OCI-LY1 (cell line): ENCODE measurements around the gene DOK6.

Experiments
- H2AFZ ChIP-seq: fragments of 200-600 bp; sonication (generic), shearing (Covaris generic); 2 replicates; pipeline ENCODE4 v1.6.0; 2014; ENCODE audit warnings: antibody characterized with exemption, mild to moderate bottlenecking, low read length
- H3F3A ChIP-seq: fragments of 200-600 bp; sonication (generic), shearing (Covaris generic); 2 replicates; pipeline ENCODE4 v1.6.0; 2014; ENCODE audit warnings: mild to moderate bottlenecking, antibody characterized with exemption, low read length, moderate library complexity; ENCODE audit not compliant: insufficient read depth
- H3K27ac ChIP-seq: fragments of 200-600 bp; sonication (generic); 2 replicates; pipeline ENCODE4 v1.5.1; 2014; ENCODE audit warnings: low read length, mixed run types, mild to moderate bottlenecking, low read depth; ENCODE audit not compliant: poor library complexity, severe bottlenecking
- H3K27me3 ChIP-seq: fragments of 200-600 bp; sonication (generic); 2 replicates; pipeline ENCODE4 v1.6.0; 2014; ENCODE audit warnings: antibody characterized with exemption, mild to moderate bottlenecking, low read length, moderate library complexity; ENCODE audit not compliant: insufficient read depth
- H3K36me3 ChIP-seq: fragments of 200-600 bp; sonication (generic); 2 replicates; pipeline ENCODE4 v1.6.1; 2014; ENCODE audit warnings: mild to moderate bottlenecking, antibody characterized with exemption, low read length, moderate library complexity, mixed read lengths; ENCODE audit not compliant: insufficient read depth
- H3K4me1 ChIP-seq: fragments of 200-600 bp; sonication (generic); 2 replicates; pipeline ENCODE4 v1.5.1; 2014; ENCODE audit warnings: mild to moderate bottlenecking, low read length, moderate library complexity; ENCODE audit not compliant: insufficient read depth, severe bottlenecking
- H3K4me2 ChIP-seq: fragments of 200-600 bp; sonication (generic), shearing (Covaris generic); 2 replicates; pipeline ENCODE4 v1.6.1; 2014; ENCODE audit warnings: low read length
- H3K4me3 ChIP-seq: fragments of 200-600 bp; sonication (generic); 2 replicates; pipeline ENCODE4 v1.5.1; 2014; ENCODE audit warnings: low read length, low read depth, mild to moderate bottlenecking, mixed read lengths; ENCODE audit not compliant: poor library complexity, severe bottlenecking
- H3K79me2 ChIP-seq: fragments of 200-600 bp; shearing (Covaris generic); 2 replicates; pipeline ENCODE4 v1.6.1; 2016; ENCODE audit warnings: mixed run types, low read length, mixed read lengths; ENCODE audit not compliant: insufficient read depth
- H3K9ac ChIP-seq: fragments of 200-600 bp; sonication (generic), shearing (Covaris generic); 2 replicates; pipeline ENCODE4 v1.6.1; 2014; ENCODE audit warnings: mild to moderate bottlenecking, low read length, mixed read lengths
- H3K9me2 ChIP-seq: fragments of 200-600 bp; sonication (generic), shearing (Covaris generic); 2 replicates; pipeline ENCODE4 v1.6.1; 2014; ENCODE audit warnings: low read depth, mild to moderate bottlenecking, low read length, mixed read lengths
- H3K9me3 ChIP-seq: fragments of 200-600 bp; shearing (Covaris generic); 2 replicates; pipeline ENCODE4 v1.6.1; 2014; ENCODE audit warnings: low read length, mixed read lengths
- H4K20me1 ChIP-seq: fragments of 200-600 bp; sonication (generic), shearing (Covaris generic); 2 replicates; pipeline ENCODE4 v1.6.0; 2016; ENCODE audit warnings: mild to moderate bottlenecking, low read length; ENCODE audit not compliant: insufficient read depth
- CTCF ChIP-seq: fragments of 200-600 bp; sonication (generic), shearing (Covaris generic); IDR thresholded peaks from 2 replicates; pipeline ENCODE4 v1.5.1; 2017; ENCODE audit warnings: mild to moderate bottlenecking, antibody characterized with exemption, low read length, moderate library complexity, mixed read lengths
- EZH2 ChIP-seq: fragments of 200-600 bp; sonication (generic), shearing (Covaris generic); IDR thresholded peaks from 2 replicates; pipeline ENCODE4 v1.8.0; 2017; ENCODE audit warnings: borderline replicate concordance, mixed run types, mild to moderate bottlenecking, antibody characterized with exemption, low read length, moderate library complexity, mixed read lengths

Gene DOK6

GRCh38 chr18:69697069-69697468, 296.4 kb downstream of the DOK6 start:
- H3K4me2 ChIP-seq: no peak overlapping the region
- TF ChIP-seq CTCF (no peak), EZH2 (no peak)
- H3K36me3 ChIP-seq: no peaks in the 10 kb centered on the region
- H3K27me3 ChIP-seq: no peaks in the 10 kb centered on the region
- H3K4me3 ChIP-seq: no peak overlapping the region
- H3F3A ChIP-seq: no peaks in the 10 kb centered on the region
- no peaks in the 10 kb centered on the region for H3K4me1 ChIP-seq
- no peaks in the 10 kb centered on the region for H3K9me3 ChIP-seq
- H2AFZ ChIP-seq: no peak overlapping the region
- H3K9ac ChIP-seq: no peak overlapping the region
- H3K27ac ChIP-seq: no peak overlapping the region
- H4K20me1 ChIP-seq: no peaks in the 10 kb centered on the region
- no peaks in the 10 kb centered on the region for H3K9me2 ChIP-seq
- no peaks in the 10 kb centered on the region for H3K79me2 ChIP-seq

GRCh38 chr18:69697689-69698088, 297.0 kb downstream of the DOK6 start:
- TF ChIP-seq CTCF: no peak
- no peak for TF ChIP-seq EZH2

GRCh38 chr18:69701305-69701704, 300.6 kb downstream of the DOK6 start:
- Histone ChIP-seq H3K9me3 (no peaks in the 10 kb centered on the region), H3K27ac (no peak overlapping the region), H3K27me3 (no peaks in the 10 kb centered on the region), H3K9ac (no peak overlapping the region), H4K20me1 (no peaks in the 10 kb centered on the region), H3K79me2 (no peaks in the 10 kb centered on the region), H3K9me2 (no peaks in the 10 kb centered on the region), H3K4me3 (no peak overlapping the region), H2AFZ (no peak overlapping the region), H3K4me1 (no peaks in the 10 kb centered on the region), H3K4me2 (no peak overlapping the region), H3F3A (no peaks in the 10 kb centered on the region), H3K36me3 (no peaks in the 10 kb centered on the region)
- no peak for TF ChIP-seq EZH2

More at GRCh38 chr18:69697689-69698088, 297.0 kb downstream of the DOK6 start:
- Histone ChIP-seq H3K27me3 (no peaks in the 10 kb centered on the region), H3K9me3 (no peaks in the 10 kb centered on the region), H3K4me2 (no peak overlapping the region), H3K4me1 (no peaks in the 10 kb centered on the region), H3K27ac (no peak overlapping the region), H2AFZ (no peak overlapping the region), H3K9ac (no peak overlapping the region), H3K4me3 (no peak overlapping the region), H3F3A (no peaks in the 10 kb centered on the region), H3K36me3 (no peaks in the 10 kb centered on the region), H4K20me1 (no peaks in the 10 kb centered on the region), H3K9me2 (no peaks in the 10 kb centered on the region), H3K79me2 (no peaks in the 10 kb centered on the region)

GRCh38 chr18:69703461-69703860, 302.8 kb downstream of the DOK6 start:
- H3K79me2 ChIP-seq: no peaks in the 10 kb centered on the region
- no peaks in the 10 kb centered on the region for H3K4me1 ChIP-seq
- no peaks in the 10 kb centered on the region for H4K20me1 ChIP-seq
- no peak for TF ChIP-seq CTCF
- no peak for TF ChIP-seq EZH2
- H2AFZ ChIP-seq: no peak overlapping the region
- no peaks in the 10 kb centered on the region for H3K9me3 ChIP-seq
- no peaks in the 10 kb centered on the region for H3K27me3 ChIP-seq
- no peak overlapping the region for H3K4me3 ChIP-seq
- H3K9me2 ChIP-seq: no peaks in the 10 kb centered on the region
- H3F3A ChIP-seq: no peaks in the 10 kb centered on the region
- H3K4me2 ChIP-seq: no peak overlapping the region
- no peak overlapping the region for H3K27ac ChIP-seq
- H3K9ac ChIP-seq: no peak overlapping the region
- no peaks in the 10 kb centered on the region for H3K36me3 ChIP-seq
